ENCODE data around the gene CLDN9.
"Not testable (repeated sequence)": the region's sequence is repeated elsewhere in the genome, so short reads cannot be mapped to it uniquely, and the experiment has no call there.

CLDN9 gene

GRCh38 chr16:3050487-3050886 lies 37.8 kb downstream of the CLDN9 start:
- DNase-seq (ENCODE audit: low spot score): no peak
- TF ChIP-seq CTCF (IDR thresholded peaks at IDR 0.05; ENCODE audit: extremely low read depth, missing control alignments): no peak

GRCh38 chr16:3051009-3051408 lies 38.3 kb downstream of the CLDN9 start:
- no peak for DNase-seq (ENCODE audit: low spot score)
- no peak for TF ChIP-seq CTCF (IDR thresholded peaks at IDR 0.05; ENCODE audit: extremely low read depth, missing control alignments)

- no peak for DNase-seq (ENCODE audit: low spot score)
- TF ChIP-seq CTCF (IDR thresholded peaks at IDR 0.05; ENCODE audit: extremely low read depth, missing control alignments): no peak
These were observed 38.8 kb downstream of the CLDN9 start for GRCh38 chr16:3051494-3051893.

- DNase-seq (ENCODE audit: low spot score): not testable (repeated sequence)
These were observed 40.0 kb downstream of the CLDN9 start for GRCh38 chr16:3052571-3053329.

GRCh38 chr16:3053330-3053710 lies 40.6 kb downstream of the CLDN9 start:
- not testable (repeated sequence) for DNase-seq (ENCODE audit: low spot score)

- no peak for TF ChIP-seq CTCF (IDR thresholded peaks at IDR 0.05; ENCODE audit: extremely low read depth, missing control alignments)
- DNase-seq (ENCODE audit: low spot score): no peak
These were observed 42.4 kb downstream of the CLDN9 start for GRCh38 chr16:3054965-3055733.

GRCh38 chr16:3055734-3056115 lies 43.0 kb downstream of the CLDN9 start:
- not testable (repeated sequence) for DNase-seq (ENCODE audit: low spot score)

- TF ChIP-seq CTCF (IDR thresholded peaks at IDR 0.05; ENCODE audit: extremely low read depth, missing control alignments): no peak
- no peak for DNase-seq (ENCODE audit: low spot score)
These were observed 43.8 kb downstream of the CLDN9 start for GRCh38 chr16:3056336-3057180.

Data from GM20000 (cell line).